Testis (tissue), 3 donors: ENCODE measurements around the gene MLKL. TPM values are rescaled to one million over a fixed set of nuclear protein-coding genes. Genes with fewer than 3 reads are reported as not detected.

Experiments
- DNase-seq: peaks from one replicate; pipeline ENCODE4 v3.0.0-alpha.2; 2019
- H3K27ac ChIP-seq, 2 donors: fragments of 200-600 bp; sonication (generic); one replicate each; pipeline ENCODE4 v1.5.1; 2019
- H3K27me3 ChIP-seq: fragments of 200-600 bp; sonication (generic); one replicate; pipeline ENCODE4 v1.5.1; 2019
- H3K36me3 ChIP-seq: fragments of 200-600 bp; sonication (generic); one replicate; pipeline ENCODE4 v1.5.1; 2017; ENCODE audit warnings: low read depth; ENCODE audit errors: missing control alignments
- H3K4me1 ChIP-seq: fragments of 200-600 bp; sonication (generic); one replicate; pipeline ENCODE4 v1.5.1; 2019
- H3K4me3 ChIP-seq, 2 donors: fragments of 200-600 bp; sonication (generic); one replicate each; pipeline ENCODE4 v1.5.1; 2017 to 2019
- H3K9me3 ChIP-seq: fragments of 200-600 bp; sonication (generic); one replicate; pipeline ENCODE4 v1.5.1; 2017
- CTCF ChIP-seq, 3 experiments: fragments of 450-650 bp in 2 of 3; fragments of 200-600 bp in 1 of 3; sonication (generic) in 1 of 3; IDR thresholded peaks; one replicate each; pipeline ENCODE4 v1.5.1; 2016 to 2019; ENCODE audit warnings: antibody characterized with exemption in 3 of 3, mild to moderate bottlenecking in 2 of 3, moderate library complexity in 1 of 3
- POLR2A ChIP-seq: fragments of 450-650 bp; IDR thresholded peaks from one replicate; pipeline ENCODE4 v1.6.1; 2017; ENCODE audit warnings: antibody characterized with exemption, mild to moderate bottlenecking, moderate library complexity
- WGBS, 2 donors: methylation state at CpG; one replicate each; pipeline ENCODE4 v1.1.5; 2018; 5-methylcytosine and 5-hydroxymethylcytosine counted together
- intact Hi-C: fragments of 100-400 bp; cut with DNase I; formaldehyde crosslinking; loops from one replicate; pipeline ENCODE4 v1.15.1; 2023; ENCODE audit warnings: low total_unique reads
- polyA plus RNA-seq: library from polyadenylated mRNA; stranded (reverse); fragments of 350-450 nt; fragmentation: Illumina TruSeq; extraction: RNeasy Lipid Tissue Mini Kit (QIAGEN cat#74804); gene quantifications from one replicate; pipeline ENCODE4 v1.2.3, GENCODE V29; 2014; ENCODE audit warnings: low read depth, low replicate concordance; ENCODE audit not compliant: insufficient read depth
- total RNA-seq, 2 donors: library from RNA; depleted of rRNA; stranded (reverse); fragments of >200 nt; gene quantifications; one replicate each; pipeline ENCODE4 v1.2.3, GENCODE V29; 2016

MLKL gene
- total and polyA plus RNA-seq, 3 donors from 2014 or later: 3.5 to 4.8 (median 4.5) TPM

DNA sequence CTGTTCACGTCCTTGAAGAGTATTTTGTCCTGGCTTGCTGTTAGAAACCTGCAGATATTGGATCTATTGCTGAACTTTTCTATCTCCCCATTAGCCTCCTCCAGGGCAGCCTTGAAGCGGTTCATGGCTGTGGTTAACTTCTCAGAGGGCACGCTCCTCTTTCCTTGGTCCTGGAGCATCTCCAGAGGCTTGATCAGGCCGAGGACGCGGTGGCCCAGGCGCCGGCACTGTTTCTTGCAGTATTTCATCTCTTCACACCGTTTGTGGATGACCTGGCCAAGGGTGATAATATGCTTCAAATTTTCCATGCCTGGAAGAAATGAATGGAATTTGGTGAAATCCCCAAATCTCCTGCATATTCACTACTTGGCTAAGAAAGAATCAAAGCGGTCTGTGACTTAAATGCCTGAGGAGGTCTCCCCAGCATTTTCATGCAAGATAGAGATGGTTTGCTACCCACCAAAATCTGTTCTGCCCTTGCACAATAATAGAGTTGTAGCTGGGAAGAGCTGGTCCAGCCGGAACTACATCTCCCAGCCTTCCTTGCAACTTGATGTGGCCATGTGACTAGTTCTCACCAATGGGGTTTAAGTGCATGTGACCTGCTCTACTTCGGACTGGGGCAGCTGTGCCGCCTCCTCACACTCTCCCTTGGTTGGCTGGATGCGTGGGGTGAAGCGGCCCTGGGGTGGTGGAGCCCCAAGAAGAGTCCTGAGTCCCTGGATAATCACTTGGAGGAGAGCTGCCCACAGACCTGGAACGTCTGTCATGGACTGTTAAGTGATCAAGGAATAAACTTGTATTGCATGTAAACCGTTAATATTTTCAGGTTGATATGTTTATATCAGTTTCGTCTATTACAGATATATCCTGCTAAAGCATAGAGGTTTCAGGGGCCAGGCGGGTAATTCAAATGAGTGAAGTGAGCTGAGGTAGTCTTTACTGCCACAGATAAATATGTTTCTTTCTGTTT is 4.9 kb downstream of the MLKL start:
- Histone ChIP-seq H3K4me3 (peak overlapping the region; percentile 38 to 43), H3K27ac (no peak overlapping the region), H3K9me3 (no peaks in the 10 kb centered on the region), H3K27me3 (no peaks in the 10 kb centered on the region), H3K4me1 (peaks cover 11% of the 10 kb centered on the region), H3K36me3 (no peaks in the 10 kb centered on the region)
- TF ChIP-seq POLR2A: no peak
- WGBS, 2 donors: 32 to 44% methylated on average over 15 to 19 of the region's 19 CpGs
- intact Hi-C loops: no loop called here
- DNase-seq: peak; percentile 96

DNA sequence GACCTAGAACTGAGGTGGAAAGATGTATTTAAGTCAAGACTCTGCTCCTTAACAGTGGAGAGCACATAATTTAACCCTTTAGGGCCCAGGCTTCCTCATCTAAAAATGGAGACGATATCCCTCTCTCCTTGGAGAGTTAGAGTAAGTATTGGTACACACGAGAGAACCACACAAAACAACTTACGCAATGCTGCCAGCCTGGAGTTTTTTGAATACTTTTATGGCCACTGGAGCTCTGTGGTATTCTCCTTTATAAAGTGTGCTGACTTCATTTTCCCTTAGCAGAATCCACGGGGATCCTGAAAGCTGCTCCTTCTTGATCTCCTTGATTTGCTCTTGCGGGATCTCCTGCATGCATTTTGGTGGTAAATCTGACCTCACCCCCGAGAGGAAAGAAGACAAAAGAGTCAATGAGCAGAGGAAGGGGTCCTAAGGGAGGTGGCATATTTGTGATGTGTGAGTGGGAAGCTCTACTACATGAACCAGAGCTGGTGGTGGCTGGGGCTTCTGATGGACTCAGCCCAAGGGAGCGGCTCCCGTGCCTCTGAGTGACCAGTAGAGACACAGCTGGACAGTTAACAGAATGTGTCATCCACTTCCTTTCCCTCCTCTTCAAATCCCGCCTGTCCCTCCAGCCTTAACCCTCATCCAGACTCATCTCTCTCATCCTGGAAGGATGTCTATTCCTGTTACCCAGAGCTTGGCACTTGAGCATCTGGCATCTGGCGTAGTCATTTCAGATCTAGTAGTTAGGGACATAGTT is 9.4 kb downstream of the MLKL start:
- no peak for TF ChIP-seq CTCF (IDR thresholded peaks at IDR 0.05)
- TF ChIP-seq POLR2A: no peak
- no peaks in the 10 kb centered on the region for H3K9me3 ChIP-seq
- H3K4me3 ChIP-seq: no peak overlapping the region
- H3K27me3 ChIP-seq: no peaks in the 10 kb centered on the region
- H3K36me3 ChIP-seq: no peaks in the 10 kb centered on the region
- H3K27ac ChIP-seq: no peak overlapping the region
- 86% methylated on average over 9 to 10 of the region's 10 CpGs for WGBS, 2 donors
- H3K4me1 ChIP-seq: no peaks in the 10 kb centered on the region
- no peak for DNase-seq
- intact Hi-C loops: no loop called here

DNA sequence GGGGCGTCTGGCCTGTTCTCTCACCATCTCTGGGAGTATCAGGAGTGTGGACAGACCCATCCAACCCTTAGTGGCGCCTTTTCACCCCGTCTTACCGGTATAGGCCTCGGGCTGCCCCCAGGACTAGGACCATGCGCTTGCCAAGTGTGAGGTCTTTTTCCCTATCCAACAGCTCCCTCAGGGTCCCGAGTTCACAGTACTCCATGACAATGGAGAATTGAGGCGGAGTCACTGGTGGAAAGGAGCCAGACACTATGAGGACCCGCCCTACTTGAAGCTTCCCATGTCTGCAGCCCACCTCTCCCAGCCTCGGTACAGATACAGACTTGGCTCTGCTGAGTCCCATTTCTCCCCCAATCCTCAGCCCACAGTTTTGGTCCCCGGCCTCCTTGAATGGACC is 18.1 kb downstream of the MLKL start:
- Histone ChIP-seq H3K4me3 (no peak overlapping the region), H3K4me1 (no peaks in the 10 kb centered on the region), H3K27me3 (no peaks in the 10 kb centered on the region), H3K36me3 (no peaks in the 10 kb centered on the region), H3K27ac (no peak overlapping the region), H3K9me3 (no peaks in the 10 kb centered on the region)
- WGBS, 2 donors: 88 to 90% methylated on average over 11 of the region's 11 CpGs
- TF ChIP-seq CTCF (IDR thresholded peaks at IDR 0.05): no peak
- TF ChIP-seq POLR2A: no peak
- intact Hi-C loops: no loop called here
- DNase-seq: no peak

DNA sequence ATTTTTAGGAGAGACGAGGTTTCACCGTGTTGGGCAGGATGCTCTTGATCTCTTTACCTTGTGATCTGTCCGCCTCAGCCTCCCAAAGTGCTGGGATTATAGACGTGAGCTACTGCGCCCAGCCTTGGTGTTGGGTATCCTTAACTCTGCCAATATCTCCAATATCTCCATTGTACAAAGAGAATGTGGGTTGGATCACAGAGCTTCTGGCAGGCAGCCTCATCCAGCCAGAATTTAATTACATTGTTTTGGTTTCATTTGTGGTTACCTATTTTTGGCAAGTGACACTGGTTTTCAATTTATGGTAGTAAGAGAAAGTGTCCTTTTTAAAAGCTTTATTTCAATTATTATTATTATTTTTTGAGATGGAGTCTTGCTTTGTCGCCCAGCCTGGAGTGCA is 20.0 kb downstream of the MLKL start:
- Histone ChIP-seq H3K4me1 (no peaks in the 10 kb centered on the region), H3K4me3 (no peak overlapping the region), H3K36me3 (no peaks in the 10 kb centered on the region), H3K27ac (no peak overlapping the region), H3K27me3 (no peaks in the 10 kb centered on the region), H3K9me3 (no peaks in the 10 kb centered on the region)
- DNase-seq: no peak
- WGBS, 2 donors: 90 to 92% methylated on average over 6 of the region's 6 CpGs
- no peak for TF ChIP-seq CTCF (IDR thresholded peaks at IDR 0.05)
- TF ChIP-seq POLR2A: no peak
- intact Hi-C loops: no loop called here

DNA sequence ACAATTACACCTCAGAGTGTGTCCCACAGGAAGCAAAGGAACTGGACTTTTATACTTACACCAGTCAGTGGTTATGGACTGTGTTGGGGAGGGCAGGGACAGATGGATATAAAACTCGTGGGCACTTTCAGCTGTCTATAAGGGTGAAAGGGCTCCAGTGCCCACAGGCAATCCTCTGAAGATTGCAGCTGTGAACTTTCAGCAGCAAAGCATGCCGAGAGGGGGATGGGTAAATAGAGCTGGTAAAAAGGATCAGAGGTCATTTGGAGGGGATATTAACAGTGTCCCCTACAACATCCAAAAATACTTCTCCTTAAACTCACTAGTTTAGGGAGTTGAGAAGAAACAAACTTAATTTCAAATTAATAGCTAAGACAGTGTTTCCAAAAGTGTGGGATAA is 20.7 kb downstream of the MLKL start:
- H3K9me3 ChIP-seq: no peaks in the 10 kb centered on the region
- no peak overlapping the region for H3K4me3 ChIP-seq
- no peak for DNase-seq
- TF ChIP-seq POLR2A (no peak), CTCF (IDR thresholded peaks at IDR 0.05) (no peak)
- intact Hi-C loops: no loop called here
- no peaks in the 10 kb centered on the region for H3K4me1 ChIP-seq
- H3K27ac ChIP-seq: no peak overlapping the region
- no peaks in the 10 kb centered on the region for H3K27me3 ChIP-seq
- 39 to 51% methylated on average over 2 of the region's 2 CpGs for WGBS, 2 donors
- H3K36me3 ChIP-seq: no peaks in the 10 kb centered on the region
